GM12801 (cell line): ENCODE data around the gene ADGRD1.

ENCODE experiments used
- TF ChIP-seq, protein P1 (sequence below): IDR thresholded peaks from one replicate; pipeline ENCODE4 v1.5.1; 2011; ENCODE audit warnings: control low read depth; ENCODE audit not compliant: insufficient read length; ENCODE audit errors: extremely low read depth

The ADGRD1 gene

DNA sequence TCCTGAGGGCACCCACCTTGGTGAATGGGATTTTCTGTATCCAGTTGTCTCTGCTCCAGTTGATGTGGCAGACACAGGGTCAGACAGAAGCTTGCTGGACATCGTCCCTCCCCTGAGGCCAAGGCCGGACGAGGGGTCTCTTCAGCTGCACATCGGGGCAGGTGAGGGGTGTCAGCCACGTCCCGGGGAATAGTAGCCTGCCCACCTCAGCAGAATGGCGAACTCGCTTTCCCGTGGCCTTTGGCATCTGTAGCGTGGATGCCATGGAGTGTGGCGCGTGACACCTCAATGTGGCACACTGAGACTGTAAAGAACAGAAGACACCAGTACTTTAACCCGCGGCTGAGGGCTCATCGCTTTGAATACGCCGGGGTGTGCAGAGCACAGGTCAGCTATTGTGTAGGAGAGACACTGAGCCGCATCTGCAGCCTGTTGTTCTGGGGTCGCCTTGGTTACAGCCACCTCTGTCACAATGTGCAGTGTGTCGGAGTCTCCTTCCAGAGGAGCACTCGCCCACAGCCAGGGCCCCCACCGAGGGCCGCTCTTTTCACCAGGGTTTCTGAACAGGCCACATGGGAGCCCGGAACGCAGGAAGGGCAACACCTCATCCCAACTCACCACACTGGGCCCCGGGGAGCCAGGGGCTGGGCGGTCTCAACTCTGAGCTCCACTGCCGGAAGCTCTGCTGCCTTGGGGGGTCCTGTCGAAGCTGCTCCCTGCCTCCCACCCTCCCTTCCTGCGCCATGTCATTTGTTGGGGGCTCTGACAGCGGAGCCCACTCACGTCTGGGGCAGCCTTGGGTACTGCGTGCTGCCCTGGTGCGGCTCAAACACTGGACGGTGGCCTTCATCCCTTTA lies 77.0 kb downstream of the ADGRD1 start:
- TF ChIP-seq, protein P1, sequence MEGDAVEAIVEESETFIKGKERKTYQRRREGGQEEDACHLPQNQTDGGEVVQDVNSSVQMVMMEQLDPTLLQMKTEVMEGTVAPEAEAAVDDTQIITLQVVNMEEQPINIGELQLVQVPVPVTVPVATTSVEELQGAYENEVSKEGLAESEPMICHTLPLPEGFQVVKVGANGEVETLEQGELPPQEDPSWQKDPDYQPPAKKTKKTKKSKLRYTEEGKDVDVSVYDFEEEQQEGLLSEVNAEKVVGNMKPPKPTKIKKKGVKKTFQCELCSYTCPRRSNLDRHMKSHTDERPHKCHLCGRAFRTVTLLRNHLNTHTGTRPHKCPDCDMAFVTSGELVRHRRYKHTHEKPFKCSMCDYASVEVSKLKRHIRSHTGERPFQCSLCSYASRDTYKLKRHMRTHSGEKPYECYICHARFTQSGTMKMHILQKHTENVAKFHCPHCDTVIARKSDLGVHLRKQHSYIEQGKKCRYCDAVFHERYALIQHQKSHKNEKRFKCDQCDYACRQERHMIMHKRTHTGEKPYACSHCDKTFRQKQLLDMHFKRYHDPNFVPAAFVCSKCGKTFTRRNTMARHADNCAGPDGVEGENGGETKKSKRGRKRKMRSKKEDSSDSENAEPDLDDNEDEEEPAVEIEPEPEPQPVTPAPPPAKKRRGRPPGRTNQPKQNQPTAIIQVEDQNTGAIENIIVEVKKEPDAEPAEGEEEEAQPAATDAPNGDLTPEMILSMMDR: no peak

DNA sequence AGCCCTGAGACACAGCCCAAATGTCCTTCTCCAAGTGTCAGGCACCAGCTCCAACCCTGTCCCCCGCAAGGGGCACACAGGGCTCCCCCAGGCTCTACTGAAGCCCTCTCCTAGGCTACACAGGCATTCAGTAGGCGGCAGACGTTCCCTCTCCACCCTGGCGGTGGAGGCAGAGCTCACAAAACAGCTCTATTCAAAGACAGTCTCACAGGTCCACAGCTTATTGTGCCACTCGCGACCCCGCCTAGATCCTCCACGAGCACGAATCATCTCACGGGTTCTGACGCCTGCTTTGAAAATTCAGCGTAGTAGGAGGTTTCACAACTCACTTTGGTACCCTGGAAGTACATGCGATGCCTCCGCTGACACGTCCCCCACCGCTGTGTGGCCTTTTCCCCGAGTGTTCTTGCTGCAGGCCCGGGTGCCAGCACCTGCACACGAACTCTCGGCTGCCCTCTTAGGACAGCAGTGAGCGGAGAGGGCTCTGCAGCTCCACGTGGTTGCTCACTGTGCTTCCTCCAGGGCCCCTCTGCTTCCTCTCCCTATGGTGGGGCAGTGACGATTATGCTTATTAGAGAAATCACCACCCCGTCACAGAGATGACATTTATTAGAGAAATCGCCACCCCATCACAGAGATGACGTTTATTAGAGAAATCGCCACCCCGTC lies 78.5 kb downstream of the ADGRD1 start:
- TF ChIP-seq, protein P1: no peak

DNA sequence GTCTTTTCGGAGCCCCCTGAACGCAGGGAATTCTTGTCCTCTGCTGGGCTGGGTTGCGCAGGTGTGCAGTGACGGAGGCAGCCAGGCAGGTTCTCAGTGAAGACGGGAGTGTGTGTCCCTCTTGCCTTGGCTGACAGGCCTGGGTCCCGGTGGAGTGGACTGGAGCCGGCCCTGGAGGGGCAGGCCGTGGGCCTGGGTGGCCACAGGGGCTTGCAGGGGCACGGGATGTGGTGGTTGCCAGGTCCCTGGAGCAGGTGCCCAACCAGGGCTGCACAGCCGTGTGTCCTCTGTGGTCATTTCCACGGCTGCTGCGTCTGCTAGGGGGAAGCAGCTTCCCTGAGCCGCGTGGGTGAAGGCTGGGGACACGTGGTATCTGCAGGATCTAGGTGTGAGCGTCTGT lies 79.8 kb downstream of the ADGRD1 start:
- TF ChIP-seq, protein P1: no peak

DNA sequence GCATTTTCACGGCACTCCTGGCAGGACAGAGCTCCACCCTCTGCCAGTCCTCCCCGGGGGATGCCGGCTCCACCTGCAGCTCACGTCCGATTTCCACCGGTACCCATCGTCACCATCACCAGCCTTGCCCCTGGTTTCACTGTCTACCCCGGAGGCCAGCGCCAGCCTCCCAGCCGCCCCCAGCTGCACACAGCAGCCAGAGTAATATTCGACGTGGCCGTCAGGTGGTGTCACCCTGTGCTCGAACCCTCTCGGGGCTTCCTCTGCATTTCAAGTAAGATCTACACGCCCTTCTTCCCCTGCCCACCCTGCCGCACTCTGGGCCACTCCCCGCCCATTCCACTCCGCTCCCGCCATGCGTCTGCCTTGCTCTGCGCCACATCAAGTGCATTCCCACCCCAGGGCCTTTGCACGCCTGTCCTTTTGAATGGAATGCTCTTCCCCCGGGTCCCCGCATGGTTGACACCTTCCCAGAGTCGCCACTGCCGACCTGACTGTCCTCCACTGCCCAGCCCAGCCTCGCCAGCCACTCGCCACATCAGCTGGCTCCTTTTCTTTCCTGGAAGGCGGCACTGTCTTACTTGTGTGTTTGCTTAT lies 80.3 kb downstream of the ADGRD1 start:
- TF ChIP-seq, protein P1: no peak

DNA sequence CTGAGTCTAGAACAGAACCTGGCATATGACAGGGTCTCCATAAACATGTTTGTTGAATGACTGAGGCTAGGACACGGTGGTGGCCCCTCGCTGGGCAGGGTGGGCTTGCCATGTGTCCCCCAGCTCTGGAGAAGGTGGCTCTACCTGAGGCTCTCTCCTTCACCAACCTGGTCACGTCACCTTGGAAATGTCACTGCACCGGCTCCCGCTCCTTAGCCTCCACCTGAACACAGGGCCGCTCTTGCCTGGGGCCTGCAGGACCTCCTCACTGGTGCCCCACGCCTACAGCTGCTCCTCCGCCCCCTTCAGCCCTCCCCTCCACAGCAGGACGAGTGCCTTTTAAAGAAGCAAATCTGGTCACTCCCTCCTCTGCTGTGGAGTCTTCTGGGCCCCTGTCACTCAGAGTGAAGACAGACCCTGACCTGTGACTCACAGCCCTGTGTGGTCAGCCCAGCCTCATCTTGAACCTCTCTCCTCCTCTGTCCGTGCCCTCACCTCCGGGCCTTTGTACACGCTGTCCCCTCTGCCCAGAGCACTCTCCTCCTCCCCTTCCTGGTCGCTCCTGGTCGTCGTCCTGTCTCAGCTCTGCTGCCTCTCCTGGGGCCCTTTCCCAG lies 81.0 kb downstream of the ADGRD1 start:
- TF ChIP-seq, protein P1: no peak

DNA sequence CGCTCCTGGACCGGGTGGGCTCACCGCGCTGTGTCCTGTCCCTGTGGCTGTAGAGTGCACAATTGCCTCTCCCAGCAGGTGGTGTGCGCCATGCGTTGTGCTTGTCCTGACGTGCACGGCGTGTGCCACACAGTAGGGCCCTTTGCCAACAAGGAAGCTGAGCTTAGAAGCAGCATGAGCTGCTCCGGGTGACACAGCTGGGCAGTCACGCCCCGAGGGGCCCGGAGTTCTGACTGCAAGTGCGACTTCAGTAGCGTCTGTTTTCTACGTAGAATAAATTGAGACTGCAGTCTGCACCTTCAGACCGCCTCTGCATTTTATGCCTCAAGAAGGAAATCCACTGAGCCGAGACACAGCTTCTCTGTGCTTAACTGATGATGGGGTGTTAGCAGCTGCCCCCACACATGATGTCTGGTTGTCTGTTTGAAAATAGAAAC lies 81.6 kb downstream of the ADGRD1 start:
- TF ChIP-seq, protein P1: no peak

DNA sequence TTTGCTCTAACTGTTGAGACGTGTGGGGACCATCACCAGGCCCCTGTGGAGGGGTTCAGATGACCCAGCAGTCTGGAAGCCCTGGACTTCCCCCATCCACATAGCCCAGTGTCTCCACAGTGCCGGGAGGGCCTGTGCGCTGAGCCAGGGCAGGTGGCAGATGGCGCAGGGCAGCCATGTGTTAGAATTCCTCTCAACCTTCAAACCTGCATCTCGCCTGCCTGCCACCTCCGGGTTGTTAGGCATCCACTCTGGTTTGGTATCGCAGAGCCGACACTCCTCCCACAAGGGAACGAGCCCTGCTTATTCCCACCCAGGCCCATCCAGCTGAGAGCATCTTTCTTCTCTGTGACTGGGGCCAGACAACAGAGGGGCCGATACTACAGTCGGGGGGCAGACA lies 84.5 kb downstream of the ADGRD1 start:
- TF ChIP-seq, protein P1: no peak
